Suprapubic skin (tissue), 4 donors: ENCODE measurements around the gene CAPZB. TPM values are rescaled to one million over a fixed set of nuclear protein-coding genes. Genes with fewer than 3 reads are reported as not detected.
A peak's percentile ranks its signal among the peaks of the same experiment; 100 is the strongest.

Experiments
- DNase-seq, 2 donors: peaks; one replicate each; pipeline ENCODE4 v3.0.0-alpha.2; 2019; ENCODE audit warnings: low spot score in 2 of 2
- H3K27ac ChIP-seq: fragments of 200-600 bp; sonication (generic); one replicate; pipeline ENCODE4 v1.5.1; 2019
- H3K27me3 ChIP-seq: fragments of 200-600 bp; sonication (generic); one replicate; pipeline ENCODE4 v1.5.1; 2019
- H3K36me3 ChIP-seq: fragments of 200-600 bp; sonication (generic); one replicate; pipeline ENCODE4 v1.5.1; 2019
- H3K4me1 ChIP-seq: fragments of 200-600 bp; sonication (generic); one replicate; pipeline ENCODE4 v1.5.1; 2019
- H3K4me3 ChIP-seq: fragments of 200-600 bp; sonication (generic); one replicate; pipeline ENCODE4 v1.5.1; 2019; ENCODE audit warnings: mild to moderate bottlenecking
- H3K9me3 ChIP-seq: fragments of 200-600 bp; sonication (generic); one replicate; pipeline ENCODE4 v1.5.1; 2019
- CTCF ChIP-seq, 2 donors: fragments of 200-600 bp in 1 of 2; fragments of 450-650 bp in 1 of 2; sonication (generic) in 1 of 2; IDR thresholded peaks; one replicate each; pipeline ENCODE4 v1.5.1; 2016 to 2019; ENCODE audit warnings: antibody characterized with exemption in 2 of 2, mild to moderate bottlenecking in 1 of 2, moderate library complexity in 1 of 2
- EP300 ChIP-seq: sonication (generic); formaldehyde crosslinking; IDR thresholded peaks from one replicate; pipeline ENCODE4 v1.6.1; 2017; ENCODE audit warnings: antibody characterized with exemption
- POLR2A ChIP-seq, 2 donors: fragments of 450-650 bp; IDR thresholded peaks; one replicate each; pipeline ENCODE4 v1.6.1; 2017; ENCODE audit warnings: antibody characterized with exemption in 2 of 2, mild to moderate bottlenecking in 2 of 2, moderate library complexity in 2 of 2
- POLR2AphosphoS5 ChIP-seq, 3 donors: sonication (generic); formaldehyde crosslinking; IDR thresholded peaks; one replicate each; pipeline ENCODE4 v1.6.1; 2017; ENCODE audit warnings: antibody characterized with exemption in 3 of 3
- WGBS: methylation state at CpG from one replicate; pipeline ENCODE4 v1.1.5; 2018; 5-methylcytosine and 5-hydroxymethylcytosine counted together
- total RNA-seq, 4 donors: library from RNA; depleted of rRNA; stranded (reverse); fragments of >200 nt; gene quantifications; one replicate each; pipeline ENCODE4 v1.1.0, GENCODE V29; 2016

CAPZB gene
- total RNA-seq, 4 donors from 2014 or later: 101 to 130 (median 126) TPM

GRCh38 chr1:19315378-19316198 is 169.8 kb downstream of the CAPZB start:
- Histone ChIP-seq H3K27me3 (no peaks in the 10 kb centered on the region), H3K4me1 (peaks cover 42% of the 10 kb centered on the region), H3K27ac (no peak overlapping the region), H3K36me3 (peaks cover 17% of the 10 kb centered on the region), H3K4me3 (no peak overlapping the region), H3K9me3 (no peaks in the 10 kb centered on the region)
- DNase-seq: no peak
- TF ChIP-seq POLR2AphosphoS5 (IDR thresholded peaks at IDR 0.05): no peak
- no peak for TF ChIP-seq EP300
- TF ChIP-seq CTCF (IDR thresholded peaks at IDR 0.05): no peak
- TF ChIP-seq POLR2A (IDR thresholded peaks at IDR 0.05): no peak
- WGBS: 89% methylated on average over 14 of the region's 17 CpGs

GRCh38 chr1:19313961-19314882 is 171.1 kb downstream of the CAPZB start:
- no peak for TF ChIP-seq POLR2A (IDR thresholded peaks at IDR 0.05)
- TF ChIP-seq POLR2AphosphoS5 (IDR thresholded peaks at IDR 0.05): no peak
- TF ChIP-seq CTCF (IDR thresholded peaks at IDR 0.05): no peak
- no peak for TF ChIP-seq EP300
- Histone ChIP-seq H3K27me3 (no peaks in the 10 kb centered on the region), H3K4me3 (no peak overlapping the region), H3K4me1 (peaks cover 53% of the 10 kb centered on the region), H3K9me3 (no peaks in the 10 kb centered on the region), H3K27ac (no peak overlapping the region), H3K36me3 (peaks cover 15% of the 10 kb centered on the region)
- no peak for DNase-seq
- WGBS: 73% methylated on average over 3 of the region's 10 CpGs

- no peak overlapping the region for H3K27ac ChIP-seq
- DNase-seq: no peak
- TF ChIP-seq POLR2AphosphoS5 (IDR thresholded peaks at IDR 0.05) (no peak), POLR2A (IDR thresholded peaks at IDR 0.05) (no peak), CTCF (IDR thresholded peaks at IDR 0.05) (no peak), EP300 (no peak)
- no peak overlapping the region for H3K4me3 ChIP-seq
- no peaks in the 10 kb centered on the region for H3K9me3 ChIP-seq
- 57% methylated on average over 4 of the region's 4 CpGs for WGBS
- H3K4me1 ChIP-seq: peaks cover 53% of the 10 kb centered on the region
- H3K36me3 ChIP-seq: peaks cover 10% of the 10 kb centered on the region
- no peaks in the 10 kb centered on the region for H3K27me3 ChIP-seq
Observed at GRCh38 chr1:19313636-19313959, 171.7 kb downstream of the CAPZB start.

- Histone ChIP-seq H3K27ac (peak overlapping the region; percentile 82), H3K27me3 (no peaks in the 10 kb centered on the region), H3K4me1 (peaks cover 53% of the 10 kb centered on the region), H3K9me3 (no peaks in the 10 kb centered on the region), H3K36me3 (peaks cover 8% of the 10 kb centered on the region), H3K4me3 (peak overlapping the region; percentile 71)
- no peak for TF ChIP-seq CTCF (IDR thresholded peaks at IDR 0.05)
- no peak for TF ChIP-seq POLR2A (IDR thresholded peaks at IDR 0.05)
- no peak for TF ChIP-seq EP300
- TF ChIP-seq POLR2AphosphoS5 (IDR thresholded peaks at IDR 0.05): no peak
- WGBS: 60% methylated on average over 11 of the region's 20 CpGs
- no peak for DNase-seq
Observed at GRCh38 chr1:19312782-19313635, 172.3 kb downstream of the CAPZB start.
